ENCODE data around the gene ENGASE. TPM values are rescaled to one million over a fixed set of nuclear protein-coding genes. Genes with fewer than 3 reads are reported as not detected.

Gene ENGASE
- total RNA-seq, 1 donor from 2014 or later, result 11.5 TPM

DNA sequence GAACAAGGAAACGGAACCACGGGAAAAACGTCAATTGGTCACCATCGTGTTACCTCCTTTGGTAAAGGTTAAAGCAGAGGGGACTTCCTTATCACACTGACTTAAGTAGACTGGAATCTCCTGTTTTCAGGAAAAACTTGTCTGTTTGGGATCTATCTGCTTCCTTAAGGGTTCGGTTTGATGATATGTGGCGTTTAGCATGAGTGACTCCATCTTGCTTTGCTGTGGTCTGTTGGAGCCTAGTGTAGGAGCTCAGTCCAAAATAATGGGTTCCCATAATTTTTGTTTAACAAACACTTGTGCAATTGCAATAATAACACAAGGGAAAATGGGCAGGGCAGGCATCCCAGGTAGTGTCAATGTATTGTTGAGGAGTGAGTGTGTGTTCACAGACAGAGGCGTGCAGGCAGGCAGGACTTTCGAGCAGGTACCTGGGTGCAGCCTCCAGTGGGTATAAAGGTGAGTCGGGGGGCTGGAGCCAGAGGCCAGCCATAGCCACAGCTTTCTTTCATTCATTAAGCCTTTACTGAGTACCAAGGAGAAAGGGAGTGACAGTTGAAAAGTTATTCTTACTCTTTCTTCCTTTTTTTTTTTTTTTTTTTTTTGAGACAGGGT is 4.3 kb upstream of the ENGASE start:
- Mint-ChIP-seq H3K36me3 (ENCODE audit: low read depth, unreplicated experiment) (no peaks in the 10 kb centered on the region), H3K27ac (ENCODE audit: unreplicated experiment) (no peak overlapping the region), H3K4me3 (ENCODE audit: unreplicated experiment) (no peak overlapping the region), H3K4me1 (ENCODE audit: low read depth, unreplicated experiment) (peaks cover 2% of the 10 kb centered on the region), H3K9me3 (ENCODE audit: unreplicated experiment) (no peaks in the 10 kb centered on the region), H3K27me3 (ENCODE audit: low read depth, unreplicated experiment) (peaks cover 17% of the 10 kb centered on the region)
- H3K4me3 ChIP-seq (ENCODE audit: insufficient read depth, low read depth, low read length), result no peak overlapping the region
- no peak overlapping the region for H3K4me2 ChIP-seq (ENCODE audit: low read length)
- no peaks in the 10 kb centered on the region for H3K79me2 ChIP-seq (ENCODE audit: insufficient read depth, low read length)
- no peaks in the 10 kb centered on the region for H3K36me3 ChIP-seq (ENCODE audit: insufficient read depth, low read length)
- H2AFZ ChIP-seq (ENCODE audit: low read depth, low read length), result no peak overlapping the region
- DNase-seq (ENCODE audit: low read depth), result no peak
- TF ChIP-seq EZH2 (IDR thresholded peaks at IDR 0.05; ENCODE audit: insufficient read depth, low read length) (no peak), CTCF (IDR thresholded peaks at IDR 0.05; ENCODE audit: insufficient read depth, low read depth, low read length) (no peak)
- peaks cover 6% of the 10 kb centered on the region for H3K4me1 ChIP-seq (ENCODE audit: insufficient read depth, low read length)
- H4K20me1 ChIP-seq (ENCODE audit: insufficient read depth, low read length), result no peaks in the 10 kb centered on the region
- FAIRE-seq, result no peak
- no peak overlapping the region for H3K27ac ChIP-seq (ENCODE audit: low read depth, low read length)
- H3K27me3 ChIP-seq (ENCODE audit: insufficient read depth, low read length), result peaks cover 10% of the 10 kb centered on the region
- no peaks in the 10 kb centered on the region for H3K9me3 ChIP-seq (ENCODE audit: insufficient read depth, low read depth, low read length)
- no peak overlapping the region for H3K9ac ChIP-seq (ENCODE audit: low read length)

DNA sequence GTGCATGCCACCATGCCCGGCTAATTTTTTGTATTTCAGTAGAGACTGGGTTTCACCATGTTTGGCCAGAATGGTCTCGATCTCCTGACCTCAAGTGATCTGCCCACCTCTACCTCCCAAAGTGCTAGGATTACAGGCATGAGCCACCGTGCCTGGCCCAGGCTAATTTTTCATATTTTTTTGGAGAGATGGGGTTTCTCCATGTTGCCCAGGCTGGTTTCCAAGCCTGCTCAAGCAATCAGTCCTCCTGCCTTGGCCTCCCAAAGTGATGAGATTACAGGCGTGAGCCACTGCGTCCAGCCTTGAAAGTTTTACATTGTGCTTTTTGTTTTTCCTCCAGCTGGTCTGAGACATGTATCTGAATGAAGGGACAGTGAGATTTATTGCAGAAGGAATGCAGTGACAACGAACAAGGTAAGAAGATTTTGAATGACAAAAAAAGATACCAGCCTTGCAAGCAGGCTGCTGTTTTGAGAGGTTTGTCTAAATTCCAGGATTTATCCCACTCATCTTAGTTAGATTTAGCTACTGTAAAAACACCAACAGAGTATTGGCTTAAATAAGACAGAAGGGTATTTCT is 3.4 kb upstream of the ENGASE start:
- no peak overlapping the region for H2AFZ ChIP-seq (ENCODE audit: low read depth, low read length)
- H3K9ac ChIP-seq (ENCODE audit: low read length), result no peak overlapping the region
- H3K79me2 ChIP-seq (ENCODE audit: insufficient read depth, low read length), result no peaks in the 10 kb centered on the region
- no peaks in the 10 kb centered on the region for H3K36me3 ChIP-seq (ENCODE audit: insufficient read depth, low read length)
- no peak overlapping the region for H3K4me3 ChIP-seq (ENCODE audit: insufficient read depth, low read depth, low read length)
- Mint-ChIP-seq H3K27me3 (ENCODE audit: low read depth, unreplicated experiment) (peaks cover 17% of the 10 kb centered on the region), H3K4me1 (ENCODE audit: low read depth, unreplicated experiment) (peaks cover 6% of the 10 kb centered on the region), H3K36me3 (ENCODE audit: low read depth, unreplicated experiment) (no peaks in the 10 kb centered on the region), H3K4me3 (ENCODE audit: unreplicated experiment) (no peak overlapping the region), H3K27ac (ENCODE audit: unreplicated experiment) (no peak overlapping the region), H3K9me3 (ENCODE audit: unreplicated experiment) (no peaks in the 10 kb centered on the region)
- H3K27ac ChIP-seq (ENCODE audit: low read depth, low read length), result no peak overlapping the region
- no peak overlapping the region for H3K4me2 ChIP-seq (ENCODE audit: low read length)
- H3K9me3 ChIP-seq (ENCODE audit: insufficient read depth, low read depth, low read length), result no peaks in the 10 kb centered on the region
- DNase-seq (ENCODE audit: low read depth) (no peak), FAIRE-seq (no peak)
- peaks cover 2% of the 10 kb centered on the region for H4K20me1 ChIP-seq (ENCODE audit: insufficient read depth, low read length)
- TF ChIP-seq CTCF (IDR thresholded peaks at IDR 0.05; ENCODE audit: insufficient read depth, low read depth, low read length) (no peak), EZH2 (IDR thresholded peaks at IDR 0.05; ENCODE audit: insufficient read depth, low read length) (no peak)
- peaks cover 10% of the 10 kb centered on the region for H3K4me1 ChIP-seq (ENCODE audit: insufficient read depth, low read length)
- peaks cover 10% of the 10 kb centered on the region for H3K27me3 ChIP-seq (ENCODE audit: insufficient read depth, low read length)

DNA sequence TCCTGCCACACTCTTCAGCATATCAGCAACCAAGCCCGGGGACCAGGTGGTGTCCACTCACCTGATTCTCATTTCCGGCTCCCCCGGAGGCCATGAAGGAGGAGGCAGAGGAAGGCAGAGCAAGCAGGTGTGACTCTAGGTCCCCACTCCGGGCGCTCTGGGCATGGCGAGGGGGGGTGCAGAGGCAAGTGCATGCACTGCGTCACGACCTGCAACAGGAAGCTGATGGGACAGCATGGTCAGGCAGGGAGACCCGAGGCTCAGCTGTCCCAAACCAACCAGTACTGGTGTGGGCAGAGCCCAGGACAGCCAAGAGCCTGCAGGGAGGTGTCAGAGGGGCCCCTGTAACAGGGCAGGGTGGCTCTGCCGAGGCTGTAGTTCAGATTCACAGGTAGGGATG is 2.1 kb upstream of the ENGASE start:
- Mint-ChIP-seq H3K27me3 (ENCODE audit: low read depth, unreplicated experiment) (peaks cover 17% of the 10 kb centered on the region), H3K9me3 (ENCODE audit: unreplicated experiment) (no peaks in the 10 kb centered on the region), H3K4me1 (ENCODE audit: low read depth, unreplicated experiment) (peaks cover 6% of the 10 kb centered on the region), H3K36me3 (ENCODE audit: low read depth, unreplicated experiment) (no peaks in the 10 kb centered on the region), H3K27ac (ENCODE audit: unreplicated experiment) (no peak overlapping the region), H3K4me3 (ENCODE audit: unreplicated experiment) (no peak overlapping the region)
- H3K36me3 ChIP-seq (ENCODE audit: insufficient read depth, low read length), result no peaks in the 10 kb centered on the region
- no peak overlapping the region for H3K4me3 ChIP-seq (ENCODE audit: insufficient read depth, low read depth, low read length)
- no peaks in the 10 kb centered on the region for H3K9me3 ChIP-seq (ENCODE audit: insufficient read depth, low read depth, low read length)
- H3K9ac ChIP-seq (ENCODE audit: low read length), result no peak overlapping the region
- no peak for TF ChIP-seq CTCF (IDR thresholded peaks at IDR 0.05; ENCODE audit: insufficient read depth, low read depth, low read length)
- TF ChIP-seq EZH2 (IDR thresholded peaks at IDR 0.05; ENCODE audit: insufficient read depth, low read length), result no peak
- no peaks in the 10 kb centered on the region for H3K79me2 ChIP-seq (ENCODE audit: insufficient read depth, low read length)
- peaks cover 8% of the 10 kb centered on the region for H3K27me3 ChIP-seq (ENCODE audit: insufficient read depth, low read length)
- peaks cover 10% of the 10 kb centered on the region for H3K4me1 ChIP-seq (ENCODE audit: insufficient read depth, low read length)
- H2AFZ ChIP-seq (ENCODE audit: low read depth, low read length), result no peak overlapping the region
- H4K20me1 ChIP-seq (ENCODE audit: insufficient read depth, low read length), result peaks cover 2% of the 10 kb centered on the region
- FAIRE-seq (no peak), DNase-seq (ENCODE audit: low read depth) (no peak)
- H3K27ac ChIP-seq (ENCODE audit: low read depth, low read length), result no peak overlapping the region
- H3K4me2 ChIP-seq (ENCODE audit: low read length), result no peak overlapping the region
